ENCODE measurements around the gene ABLIM1. TPM values are rescaled to one million over a fixed set of nuclear protein-coding genes. Genes with fewer than 3 reads are reported as not detected.

The ABLIM1 gene
- total and polyA plus RNA-seq, 2 of the 13 experiments (the other 11 are each of a cell fraction or from before 2014, with no cell fraction given) = 59.4 to 92.7 TPM

GRCh38 chr10:114431414-114432135 lies 226.5 kb downstream of the ABLIM1 start:
- FAIRE-seq (no peak), ATAC-seq (no peak), DNase-seq (ENCODE audit: low spot score) (no peak)
- no peaks in the 10 kb centered on the region for H3K79me2 ChIP-seq (ENCODE audit: insufficient read depth, low read length)
- in situ Hi-C loops (cut with HindIII; ENCODE audit: extremely low pct_ligation_motif_present, low pct_unique_long_range_greater_than_20kb) = no loop called here
- peaks cover 14 to 28% of the 10 kb centered on the region in 2 experiments; a peak in 4 of 5 replicates for H3K36me3 ChIP-seq (replicated peaks in 1 of 2; ENCODE audit: control insufficient read depth in 1 of 2, insufficient read depth in 2 of 2, low read length in 2 of 2)
- H3K27me3 ChIP-seq (ENCODE audit: control insufficient read depth in 1 of 2, insufficient read depth in 2 of 2, low read length in 2 of 2) = no peaks in the 10 kb centered on the region
- BruUV-seq (replicated peaks) = no TSS peak
- H3K4me2 ChIP-seq (ENCODE audit: low read depth, low read length) = no peak overlapping the region
- ChIA-PET CTCF (ENCODE audit: low intra/inter-chr PET ratio, low total read pairs) (no interaction called here), POLR2A (no interaction called here)
- H2AFZ ChIP-seq (ENCODE audit: low read length) = no peak overlapping the region
- H4K20me1 ChIP-seq (ENCODE audit: insufficient read depth, low read length) = no peaks in the 10 kb centered on the region
- H3K27ac ChIP-seq (ENCODE audit: extremely low read length, insufficient read depth, low read length) = no peak overlapping the region
- no peak overlapping the region for H3K9ac ChIP-seq (ENCODE audit: insufficient read depth, low read depth, low read length)
- H3K4me3 ChIP-seq (replicated peaks in 1 of 3; ENCODE audit: insufficient read depth in 1 of 3, low read depth in 2 of 3, low read length in 3 of 3) = no peak overlapping the region
- H3K4me1 ChIP-seq (ENCODE audit: insufficient read depth, low read length) = no peaks in the 10 kb centered on the region
- 98% methylated on average over 4 of the region's 4 CpGs for WGBS (ENCODE audit: low lambda C conversion rate)
- no peaks in the 10 kb centered on the region for H3K9me3 ChIP-seq (ENCODE audit: low read length)
- intact Hi-C loops (cut with micrococcal nuclease; ENCODE audit: unreplicated experiment) = no loop called here
- no peak for TF ChIP-seq CENPBD1 (CRISPR knock-in tag; IDR thresholded peaks at IDR 0.05; ENCODE audit: borderline replicate concordance, low read depth)
- no peak for TF ChIP-seq CREB1 (IDR thresholded peaks at IDR 0.05)
- TF ChIP-seq CREB1 (CRISPR knock-in tag; IDR thresholded peaks at IDR 0.05) = no peak
- TF ChIP-seq, protein P1, sequence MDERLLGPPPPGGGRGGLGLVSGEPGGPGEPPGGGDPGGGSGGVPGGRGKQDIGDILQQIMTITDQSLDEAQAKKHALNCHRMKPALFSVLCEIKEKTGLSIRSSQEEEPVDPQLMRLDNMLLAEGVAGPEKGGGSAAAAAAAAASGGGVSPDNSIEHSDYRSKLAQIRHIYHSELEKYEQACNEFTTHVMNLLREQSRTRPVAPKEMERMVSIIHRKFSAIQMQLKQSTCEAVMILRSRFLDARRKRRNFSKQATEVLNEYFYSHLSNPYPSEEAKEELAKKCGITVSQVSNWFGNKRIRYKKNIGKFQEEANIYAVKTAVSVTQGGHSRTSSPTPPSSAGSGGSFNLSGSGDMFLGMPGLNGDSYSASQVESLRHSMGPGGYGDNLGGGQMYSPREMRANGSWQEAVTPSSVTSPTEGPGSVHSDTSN (CRISPR knock-in tag; IDR thresholded peaks at IDR 0.05) = no peak
- no peak for TF ChIP-seq ARID4A (CRISPR knock-in tag; IDR thresholded peaks at IDR 0.05; ENCODE audit: borderline replicate concordance)
- no peak for TF ChIP-seq ZFX (CRISPR knock-in tag; IDR thresholded peaks at IDR 0.05; ENCODE audit: low read depth)
- TF ChIP-seq POLR2AphosphoS2 (IDR thresholded peaks at IDR 0.05; ENCODE audit: low read depth, low read length) = no peak
- no peak for TF ChIP-seq MXD3 (CRISPR knock-in tag; IDR thresholded peaks at IDR 0.05)
- TF ChIP-seq HNF1A (IDR thresholded peaks at IDR 0.05; ENCODE audit: low read depth) = no peak
- TF ChIP-seq HNF1A (CRISPR knock-in tag; IDR thresholded peaks at IDR 0.05; ENCODE audit: borderline replicate concordance) = no peak
- TF ChIP-seq ZNF121 (CRISPR knock-in tag; IDR thresholded peaks at IDR 0.05) = no peak
- no peak for TF ChIP-seq ZKSCAN5 (CRISPR knock-in tag; IDR thresholded peaks at IDR 0.05)

Measured in HepG2 (cell line).